ENCODE data around the gene DRC1.

DNA sequence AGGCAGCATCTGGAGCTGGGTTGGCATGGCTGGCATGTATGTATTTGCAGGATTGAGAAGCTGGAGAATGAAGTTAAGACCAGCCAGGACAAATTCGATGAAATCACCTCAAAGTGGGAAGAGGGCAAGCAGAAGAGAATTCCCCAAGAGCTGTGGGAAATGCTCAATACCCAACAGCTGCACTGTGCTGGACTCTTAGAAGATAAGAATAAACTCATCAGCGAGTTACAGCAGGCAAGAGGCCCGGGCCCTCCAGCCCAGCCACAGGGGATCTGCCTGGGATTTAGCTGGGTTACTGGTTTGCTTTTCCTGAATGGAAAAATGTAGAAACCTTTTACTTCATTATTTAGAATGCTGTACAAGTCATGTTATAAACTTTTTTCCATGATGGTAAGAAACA, 22.5 kb downstream of the DRC1 start:
- TF ChIP-seq POLR2AphosphoS5 (IDR thresholded peaks at IDR 0.05; ENCODE audit: low read depth) (no peak), CTCF (IDR thresholded peaks at IDR 0.05; ENCODE audit: insufficient read depth, low read length) (no peak)

Data from HL-60 (cell line).